ENCODE data around the gene TRPM3. TPM values are rescaled to one million over a fixed set of nuclear protein-coding genes. Genes with fewer than 3 reads are reported as not detected.

TRPM3 gene
- total RNA-seq, 1 donor from 2014 or later = 0.40 TPM

DNA sequence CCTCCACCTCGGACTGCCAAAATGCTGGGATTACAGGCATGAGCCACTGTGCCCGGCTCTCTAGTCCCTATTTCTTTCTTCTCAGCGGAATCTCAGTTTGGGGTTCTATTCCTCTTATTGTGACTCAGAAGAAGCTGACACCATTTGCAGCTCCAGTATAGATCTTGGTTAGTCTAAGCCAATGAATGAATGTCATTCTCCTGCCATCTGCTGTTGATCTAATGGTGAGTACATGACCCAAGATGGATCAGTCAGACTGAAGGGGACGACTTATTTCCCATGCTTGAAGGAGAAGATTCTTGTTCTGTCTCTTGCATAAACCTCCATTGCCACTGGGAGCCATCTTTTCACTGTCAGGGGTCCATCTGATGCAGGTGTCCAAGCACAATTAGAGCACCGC, 630.9 kb downstream of the TRPM3 start:
- no peak for DNase-seq (ENCODE audit: low read depth in 2 of 2)

DNA sequence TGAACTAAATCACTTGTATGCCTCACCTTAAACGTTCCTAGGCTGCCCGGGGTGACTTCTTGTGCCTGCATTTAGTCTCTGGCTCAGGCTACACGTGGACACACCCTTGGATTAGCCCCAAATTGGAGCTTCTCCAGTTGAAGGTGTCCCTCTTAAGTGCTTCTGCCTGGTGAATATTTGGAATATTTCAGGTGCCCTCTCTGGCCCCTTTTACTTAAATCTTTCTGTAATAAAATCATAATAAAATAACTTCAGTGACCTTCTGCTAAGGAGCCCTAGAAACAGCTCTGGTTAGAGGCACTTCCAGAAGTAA, 632.7 kb downstream of the TRPM3 start:
- no peak for DNase-seq (ENCODE audit: low read depth in 2 of 2)

DNA sequence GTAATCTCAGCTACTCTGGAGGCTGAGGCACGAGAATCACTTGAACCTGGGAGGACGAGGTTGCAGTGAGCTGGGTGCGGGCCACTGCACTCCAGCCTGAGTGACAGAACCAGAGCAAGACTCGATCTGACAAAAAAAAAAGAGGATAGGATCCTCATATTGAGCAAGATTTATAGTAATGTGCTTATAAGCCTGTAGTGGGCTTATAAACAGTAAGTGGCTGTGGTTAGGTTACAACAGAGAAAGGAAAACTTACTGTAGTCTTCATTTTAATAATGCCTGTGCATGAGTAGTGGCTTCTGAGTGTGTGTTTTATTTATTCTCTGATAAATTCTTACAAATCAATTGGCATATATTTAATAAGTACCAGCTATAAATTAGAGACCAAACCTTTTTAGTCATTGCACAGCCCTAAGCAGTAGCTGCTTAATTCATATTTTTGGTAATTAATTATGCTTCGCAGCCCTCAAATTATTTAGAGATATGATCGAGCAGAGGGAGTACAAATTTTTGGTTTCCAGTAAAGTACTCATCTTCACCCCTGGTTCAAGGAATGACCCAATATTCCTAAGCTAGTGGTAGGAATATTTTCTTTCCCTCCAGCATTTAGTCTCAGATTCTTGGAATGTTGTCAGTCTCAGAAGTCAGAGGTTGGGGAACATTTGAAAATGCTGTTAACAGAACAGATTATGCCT, 633.2 kb downstream of the TRPM3 start:
- DNase-seq (ENCODE audit: low read depth in 2 of 2) = no peak

DNA sequence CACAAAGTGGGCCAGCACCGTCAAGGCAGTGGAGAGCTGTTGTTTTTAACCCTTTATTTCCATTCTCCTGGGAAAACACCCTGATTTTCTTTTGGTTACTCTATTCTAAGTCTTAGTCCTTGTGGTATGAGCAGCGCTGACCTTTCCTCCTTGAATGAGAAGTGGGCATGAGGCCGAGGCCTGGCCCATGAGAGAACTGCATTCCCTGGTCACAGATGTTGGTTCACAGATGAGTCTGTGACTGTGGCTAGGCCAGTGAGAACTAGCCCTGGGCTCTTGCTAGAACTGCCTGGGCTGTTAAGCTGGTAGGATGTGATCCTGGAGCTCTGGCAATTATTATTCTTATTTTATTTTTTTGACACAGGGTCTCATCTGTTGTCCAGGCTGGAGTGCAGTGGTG, 635.3 kb downstream of the TRPM3 start:
- DNase-seq (ENCODE audit: low read depth in 2 of 2) = no peak

DNA sequence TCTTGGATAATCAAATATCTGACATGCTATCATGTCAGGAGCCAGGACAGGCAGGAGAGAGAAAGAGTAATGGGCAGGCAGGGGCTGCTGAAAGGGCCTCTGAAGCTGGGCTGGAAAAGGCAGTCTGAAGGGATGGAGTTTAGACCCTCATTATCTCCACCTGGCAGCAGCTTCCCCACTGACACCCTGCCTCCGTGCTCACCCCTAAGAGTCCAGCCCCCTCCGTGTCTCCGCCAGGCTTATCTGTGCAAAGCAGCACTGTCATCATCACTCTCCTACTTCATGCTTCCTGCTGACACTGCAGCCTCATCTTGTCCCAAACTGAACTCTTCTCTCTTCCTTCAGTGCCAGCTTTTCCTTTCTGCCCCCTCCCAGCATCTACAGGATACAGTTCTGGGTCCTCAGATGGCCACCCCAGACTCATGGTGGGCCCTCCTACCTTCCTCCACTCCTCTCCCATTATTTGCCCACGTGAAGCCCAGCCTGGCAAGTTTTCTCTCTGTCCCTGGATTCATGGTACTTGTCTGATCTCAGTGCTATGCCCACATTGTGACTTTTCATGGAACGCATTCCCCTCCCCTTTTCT, 636.1 kb downstream of the TRPM3 start:
- DNase-seq (ENCODE audit: low read depth in 2 of 2) = no peak

DNA sequence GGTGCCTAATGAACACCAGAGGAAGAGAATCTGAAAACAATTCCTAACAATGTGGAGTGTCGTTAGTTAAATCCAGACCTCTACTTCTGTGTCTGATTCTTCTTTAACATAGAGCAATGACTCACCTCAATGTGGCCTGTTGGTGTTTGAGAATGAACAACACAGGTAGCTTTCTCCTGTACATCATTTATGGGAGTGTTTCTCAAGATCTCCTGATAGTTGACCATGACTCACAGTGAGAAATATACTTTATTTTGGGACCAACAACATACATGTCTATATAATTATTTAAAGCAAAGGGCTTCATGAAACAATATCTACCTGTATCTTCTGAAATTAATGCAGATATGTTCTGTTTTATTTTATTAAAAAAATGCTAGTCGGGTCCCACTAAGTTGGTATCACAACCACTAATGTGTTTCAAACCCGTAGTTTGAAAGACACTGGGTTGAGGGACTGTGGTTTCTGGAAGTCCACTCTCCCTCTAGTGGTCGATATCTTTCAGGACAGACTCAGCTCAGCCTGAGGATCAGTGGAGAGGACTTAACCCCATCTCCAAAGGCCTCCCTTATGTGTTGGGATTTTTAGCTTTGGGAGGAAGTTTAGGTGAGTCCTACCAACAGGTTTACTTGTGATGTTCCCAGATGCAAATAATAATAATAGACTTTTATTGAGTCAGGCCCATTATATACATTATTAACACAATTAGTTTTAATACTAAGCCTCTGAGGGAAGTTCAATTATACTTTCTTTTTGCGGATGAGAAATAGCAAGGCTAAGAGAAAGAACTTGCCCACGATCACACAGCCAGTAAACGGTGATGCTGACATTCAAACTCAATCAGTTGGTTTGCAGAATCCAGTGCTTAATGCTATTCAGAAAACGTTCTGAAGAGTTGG, 636.9 kb downstream of the TRPM3 start:
- DNase-seq (ENCODE audit: low read depth in 2 of 2) = peak; percentile 85 to 88

DNA sequence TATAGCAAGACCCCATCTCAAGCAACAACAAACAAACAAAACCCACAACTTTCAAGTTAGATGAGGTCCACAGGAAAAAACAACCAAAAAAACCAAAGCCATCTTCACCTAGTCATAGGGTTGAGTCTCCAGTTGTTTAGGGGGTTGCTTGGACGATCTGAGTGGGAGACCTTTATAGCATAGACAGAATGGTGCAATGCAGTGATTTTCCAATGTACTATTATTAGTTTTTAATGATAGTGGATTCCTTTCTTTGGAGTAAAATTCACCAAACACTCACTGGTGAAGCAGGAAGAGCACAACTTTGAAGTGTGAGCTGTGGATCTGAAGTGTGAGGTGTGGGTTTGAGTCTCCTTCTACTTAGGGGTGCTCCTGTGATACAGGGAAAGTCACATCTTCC, 640.0 kb downstream of the TRPM3 start:
- DNase-seq (ENCODE audit: low read depth in 2 of 2) = no peak

DNA sequence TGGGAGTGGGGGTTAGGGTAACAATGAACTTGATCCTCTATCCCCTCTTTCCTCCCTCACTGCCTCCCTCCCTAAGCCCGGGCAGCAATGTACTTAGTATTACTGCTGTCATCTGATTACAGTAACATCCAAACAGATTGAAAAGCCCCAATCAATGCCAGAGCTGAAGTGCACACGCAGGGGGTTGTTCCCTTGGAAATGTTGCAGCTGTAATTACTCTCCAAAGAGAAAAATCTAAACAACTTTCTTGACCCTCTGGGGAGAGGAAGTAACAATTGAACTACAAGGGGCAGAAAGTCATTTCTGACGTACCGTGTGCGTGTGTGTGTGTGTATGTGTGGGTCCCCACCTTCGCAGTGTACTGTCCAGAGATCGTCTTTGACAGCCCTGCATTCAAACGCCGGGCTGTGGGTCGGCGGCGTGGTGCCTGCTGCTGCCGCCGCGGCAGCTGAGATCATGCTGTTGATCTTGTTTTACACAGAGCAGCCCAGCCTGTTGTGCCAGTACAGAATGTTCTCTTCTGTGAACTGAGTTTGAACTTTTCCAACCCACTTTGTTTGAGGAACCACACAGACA, 640.9 kb downstream of the TRPM3 start:
- peak; percentile 45 to 92 for DNase-seq (ENCODE audit: low read depth in 2 of 2)

DNA sequence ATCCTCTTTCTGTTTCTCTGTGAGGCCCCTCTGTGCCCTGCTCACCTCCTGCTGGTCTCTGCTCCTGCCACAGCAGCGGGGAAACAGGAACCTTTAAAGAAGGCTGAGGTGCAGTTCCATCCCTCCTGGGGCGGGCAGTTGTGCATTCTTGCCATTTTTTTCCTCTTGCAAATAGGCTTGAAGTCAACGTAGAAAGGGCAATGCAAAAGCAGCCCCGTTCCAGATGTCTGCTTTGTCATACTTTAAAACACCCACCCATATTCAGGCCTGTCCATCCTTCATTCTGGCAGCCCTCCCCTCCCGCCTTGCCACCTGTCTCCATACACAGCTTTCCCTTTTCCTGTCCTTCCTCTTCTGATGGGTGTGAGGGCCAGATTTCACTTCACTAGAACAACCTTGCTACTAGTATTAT, 641.5 kb downstream of the TRPM3 start:
- peak in 1 of 2 donors; percentile 48 for DNase-seq (ENCODE audit: low read depth in 2 of 2)
